Spleen (tissue), 11 donors: Measurements from ENCODE around the gene DCST1. TPM values are rescaled to one million over a fixed set of nuclear protein-coding genes. Genes with fewer than 3 reads are reported as not detected.

Experiments
- DNase-seq: peaks from one replicate; pipeline ENCODE4 v3.0.0-alpha.2; 2020
- H3K27ac ChIP-seq, 8 donors: fragments of 200-600 bp; sonication (generic) in 7 of 8; 1 replicate in 4 of 8; 2 replicates in 4 of 8; pipeline versions ENCODE4 v1.5.0 to v1.8.0; 2016 to 2021; ENCODE audit warnings: inconsistent platforms in 4 of 8, mild to moderate bottlenecking in 4 of 8, moderate library complexity in 1 of 8
- H3K27me3 ChIP-seq, 7 donors: fragments of 200-600 bp; sonication (generic) in 6 of 7; replicated peaks in 1 of 7; 1 replicate in 4 of 7; 2 replicates in 3 of 7; pipeline versions ENCODE4 v1.5.0 to v1.8.0; 2016 to 2021; ENCODE audit warnings: inconsistent platforms in 3 of 7, mild to moderate bottlenecking in 1 of 7
- H3K36me3 ChIP-seq, 6 donors: fragments of 200-600 bp; sonication (generic) in 5 of 6; 1 replicate in 4 of 6; 2 replicates in 2 of 6; pipeline versions ENCODE4 v1.5.0 to v1.8.0; 2016 to 2021; ENCODE audit warnings: inconsistent platforms in 2 of 6
- H3K4me1 ChIP-seq, 6 donors: fragments of 200-600 bp; sonication (generic) in 5 of 6; 1 replicate in 3 of 6; 2 replicates in 3 of 6; pipeline versions ENCODE4 v1.5.0 to v1.8.0; 2016 to 2021; ENCODE audit warnings: inconsistent platforms in 3 of 6
- H3K4me3 ChIP-seq, 8 donors: fragments of 200-600 bp; sonication (generic) in 7 of 8; 1 replicate in 4 of 8; 2 replicates in 4 of 8; pipeline versions ENCODE4 v1.5.0 to v1.8.0; 2016 to 2021; ENCODE audit warnings: inconsistent platforms in 4 of 8, mild to moderate bottlenecking in 4 of 8, moderate library complexity in 2 of 8
- H3K9me3 ChIP-seq, 8 donors: fragments of 200-600 bp; sonication (generic) in 7 of 8; 1 replicate in 4 of 8; 2 replicates in 4 of 8; pipeline versions ENCODE4 v1.5.0 to v1.8.0; 2016 to 2021; ENCODE audit warnings: inconsistent platforms in 4 of 8
- CTCF ChIP-seq, 11 experiments: fragments of 200-600 bp in 7 of 11; fragments of 450-650 bp in 4 of 11; sonication (generic) in 4 of 11; IDR thresholded peaks in 8 of 11; conservative IDR thresholded peaks in 3 of 11; 1 replicate in 7 of 11; 2 replicates in 4 of 11; pipeline versions ENCODE4 v1.4.0 to v1.8.0; 2016 to 2021; ENCODE audit warnings: antibody characterized with exemption in 11 of 11, inconsistent platforms in 4 of 11, mild to moderate bottlenecking in 1 of 11
- POLR2A ChIP-seq, 3 donors: fragments of 450-650 bp; IDR thresholded peaks; one replicate each; pipeline ENCODE4 v1.5.1; 2017; ENCODE audit warnings: antibody characterized with exemption in 3 of 3, mild to moderate bottlenecking in 1 of 3
- POLR2AphosphoS5 ChIP-seq, 3 donors: sonication (generic); formaldehyde crosslinking; IDR thresholded peaks; one replicate each; pipeline ENCODE4 v1.5.1; 2017; ENCODE audit warnings: antibody characterized with exemption in 3 of 3
- WGBS, 5 donors: extraction: QIAGEN DNeasy Blood & Tissue Kit in 3 of 5; methylation state at CpG; one replicate each; pipeline versions ENCODE4 v1.1.5 to v1.1.7; 2013 to 2018; 5-methylcytosine and 5-hydroxymethylcytosine counted together
- intact Hi-C: fragments of 100-400 bp; cut with DNase I; formaldehyde crosslinking; loops from one replicate; pipeline ENCODE4 v1.15.0; 2023; ENCODE audit warnings: low total_unique reads
- polyA plus RNA-seq, 3 donors: library from polyadenylated mRNA; stranded (reverse); fragments of 200-250 nt; gene quantifications; one replicate each; pipeline ENCODE4 v1.2.1, GENCODE V29; 2013
- total RNA-seq, 7 donors: library from RNA; depleted of rRNA in 3 of 7; stranded (reverse); fragments of >200 nt in 3 of 7; fragmentation: NEBNext Ultra II Directional in 4 of 7; extraction: Animal tissue kit (Norgen Biotek cat#: 25700) in 4 of 7; gene quantifications; one replicate each; pipeline versions ENCODE4 v1.1.0 to v1.2.1, GENCODE V29; 2016 to 2021
- donor health status: healthy with polysubstance abuse.
- donor health status: DM: no; HTN: no; CAD: no; lungs with moderate emphysema.
- donor health status: DM: no; HTN: no; CAD: no.
- donor health status: Bipolar disorder and iron deficiency.
- donor health status: healthy.
- donor health status: DM: no; HTN: no; CAD: no.
- donor health status: DM: yes; HTN: yes; CAD: no.

The DCST1 gene
- total and polyA plus RNA-seq, 10 donors: not detected

GRCh38 chr1:155077346-155077745 lies 43.7 kb downstream of the DCST1 start:
- WGBS, 5 donors: 92 to 100% (median 94%) methylated on average over 2 to 3 of the region's 3 CpGs
- Histone ChIP-seq H3K4me3 (no peak overlapping the region), H3K27ac (no peak overlapping the region), H3K4me1 (peaks cover 34 to 52% (median 40%) of the 10 kb centered on the region in 6 donors), H3K27me3 (peaks cover 13 to 45% (median 37%) of the 10 kb centered on the region in 7 donors), H3K9me3 (no peaks in the 10 kb centered on the region), H3K36me3 (no peaks in the 10 kb centered on the region)
- peak; percentile 61 for DNase-seq
- TF ChIP-seq POLR2AphosphoS5 (IDR thresholded peaks at IDR 0.05): no peak
- TF ChIP-seq POLR2A (IDR thresholded peaks at IDR 0.05): no peak
- no peak for TF ChIP-seq CTCF (IDR thresholded peaks at IDR 0.05 in 8 of 11, conservative IDR thresholded peaks at IDR 0.05 in 3 of 11)
- intact Hi-C loops: no loop called here

GRCh38 chr1:155077758-155078445 lies 44.3 kb downstream of the DCST1 start:
- 65 to 82% (median 77%) methylated on average over 2 to 4 of the region's 4 CpGs for WGBS, 5 donors

GRCh38 chr1:155078469-155079209 lies 45.0 kb downstream of the DCST1 start, which contains the start of gene EFNA3:
Gene EFNA3, plus strand, starts transcription at chr1:155078837. Its CDS starts 105 bp downstream, at chr1:155078942.
- H3K36me3 ChIP-seq: no peaks in the 10 kb centered on the region
- intact Hi-C loops: no loop called here
- no peak for TF ChIP-seq POLR2A (IDR thresholded peaks at IDR 0.05)
- no peak for TF ChIP-seq CTCF (IDR thresholded peaks at IDR 0.05 in 8 of 11, conservative IDR thresholded peaks at IDR 0.05 in 3 of 11)
- no peak for TF ChIP-seq POLR2AphosphoS5 (IDR thresholded peaks at IDR 0.05)
- H3K27me3 ChIP-seq: peaks cover 24 to 58% (median 50%) of the 10 kb centered on the region in 7 donors
- H3K27ac ChIP-seq: no peak within 1 kb of the TSS
- no peaks in the 10 kb centered on the region for H3K9me3 ChIP-seq
- 2 to 4% (median 3%) methylated on average over 31 to 59 of the region's 59 CpGs for WGBS, 5 donors
- peaks cover 38 to 61% (median 51%) of the 10 kb centered on the region in 6 donors for H3K4me1 ChIP-seq
- H3K4me3 ChIP-seq: peak within 1 kb of the TSS; percentile 11 to 68 (median 36)
- peak; percentile 87 for DNase-seq

More at GRCh38 chr1:155077758-155078445, 44.3 kb downstream of the DCST1 start:
- intact Hi-C loops: no loop called here
- no peak overlapping the region for H3K27ac ChIP-seq
- peak; percentile 57 for DNase-seq
- H3K36me3 ChIP-seq: no peaks in the 10 kb centered on the region
- H3K27me3 ChIP-seq: peaks cover 17 to 50% (median 42%) of the 10 kb centered on the region in 7 donors
- peak overlapping the region in 1 of 8 donors; percentile 46 for H3K4me3 ChIP-seq
- TF ChIP-seq POLR2A (IDR thresholded peaks at IDR 0.05) (no peak), POLR2AphosphoS5 (IDR thresholded peaks at IDR 0.05) (no peak), CTCF (IDR thresholded peaks at IDR 0.05 in 8 of 11, conservative IDR thresholded peaks at IDR 0.05 in 3 of 11) (no peak)
- H3K4me1 ChIP-seq: peaks cover 38 to 58% (median 46%) of the 10 kb centered on the region in 6 donors
- no peaks in the 10 kb centered on the region for H3K9me3 ChIP-seq

- no peak for DNase-seq
- H3K9me3 ChIP-seq: no peaks in the 10 kb centered on the region
- WGBS, 5 donors: 3 to 10% (median 5%) methylated on average over 4 to 10 of the region's 10 CpGs; no CpG with 5 or more reads in 1 of the 5 donors
- intact Hi-C loops: no loop called here
- TF ChIP-seq POLR2A (IDR thresholded peaks at IDR 0.05) (no peak), POLR2AphosphoS5 (IDR thresholded peaks at IDR 0.05) (no peak), CTCF (IDR thresholded peaks at IDR 0.05 in 8 of 11, conservative IDR thresholded peaks at IDR 0.05 in 3 of 11) (no peak)
- no peaks in the 10 kb centered on the region for H3K36me3 ChIP-seq
- H3K4me3 ChIP-seq: peak overlapping the region; percentile 11 to 68 (median 36)
- peaks cover 41 to 61% (median 54%) of the 10 kb centered on the region in 6 donors for H3K4me1 ChIP-seq
- no peak overlapping the region for H3K27ac ChIP-seq
- H3K27me3 ChIP-seq: peaks cover 24 to 63% (median 55%) of the 10 kb centered on the region in 7 donors
Observed at GRCh38 chr1:155079210-155079486, 45.5 kb downstream of the DCST1 start.
